NB4 (cell line): ENCODE measurements around the gene NFKBIE.

Source experiments
- DNase-seq: peaks from one replicate; pipeline ENCODE4 v3.0.0; 2010; ENCODE audit warnings: low read depth
- H3K4me3 ChIP-seq: one replicate; pipeline ENCODE4 v1.5.1; 2011; ENCODE audit warnings: mild to moderate bottlenecking, low read depth, low read length, moderate library complexity
- MYC ChIP-seq: IDR thresholded peaks from 2 replicates; pipeline ENCODE4 v1.6.1; 2011; ENCODE audit warnings: low read depth, low read length
- POLR2A ChIP-seq: IDR thresholded peaks from 2 replicates; pipeline ENCODE4 v1.6.1; 2011; ENCODE audit warnings: mild to moderate bottlenecking; ENCODE audit not compliant: insufficient read length; ENCODE audit errors: extremely low read depth
- TF ChIP-seq, protein P1 (sequence below): IDR thresholded peaks from 2 replicates; pipeline ENCODE4 v1.6.1; 2011; ENCODE audit warnings: low read depth, low read length
- TF ChIP-seq, protein P2 (sequence below): IDR thresholded peaks from one replicate; pipeline ENCODE4 v1.5.1; 2012; ENCODE audit warnings: low read depth, low read length

The NFKBIE gene

DNA sequence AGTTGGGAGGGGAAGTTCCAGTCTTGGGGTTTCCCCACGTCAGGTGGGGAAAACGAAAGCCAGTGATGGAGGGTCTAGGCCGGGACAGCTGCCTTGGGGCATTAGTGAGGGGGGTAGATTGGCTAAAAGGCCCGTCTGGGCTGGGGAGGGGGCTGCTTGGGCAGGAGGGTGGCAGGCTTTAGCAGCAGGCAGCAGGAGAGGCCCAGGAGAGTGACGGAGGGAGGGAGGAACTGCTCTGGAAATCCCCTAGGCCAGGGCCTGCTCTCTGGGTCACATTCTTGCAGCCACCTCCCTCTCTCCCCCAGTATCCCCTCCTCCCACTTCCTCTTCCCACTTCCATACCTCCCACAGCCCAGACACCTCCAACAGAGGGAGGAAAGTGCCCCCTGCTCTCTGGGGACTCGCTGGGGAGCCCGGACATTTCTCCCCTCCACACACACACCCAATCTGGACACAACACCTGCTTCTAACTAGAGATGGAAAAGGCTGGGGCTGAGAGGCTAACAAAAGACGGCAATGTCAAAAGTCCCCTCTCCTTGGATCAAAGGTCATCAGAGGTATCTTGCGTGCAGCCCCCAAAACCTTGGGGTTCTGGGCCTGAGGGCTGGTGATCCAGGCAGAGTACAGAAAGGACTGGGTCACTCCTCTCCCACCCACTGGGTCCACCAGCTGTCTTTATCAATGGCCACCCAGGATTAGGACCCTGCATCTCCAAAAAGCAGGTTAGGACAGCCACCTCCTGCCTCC lies 1.8 kb downstream of the NFKBIE start:
- peak; percentile 80 for DNase-seq
- TF ChIP-seq, protein P1, sequence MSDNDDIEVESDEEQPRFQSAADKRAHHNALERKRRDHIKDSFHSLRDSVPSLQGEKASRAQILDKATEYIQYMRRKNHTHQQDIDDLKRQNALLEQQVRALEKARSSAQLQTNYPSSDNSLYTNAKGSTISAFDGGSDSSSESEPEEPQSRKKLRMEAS = 0 out of 2 replicates have a peak, but pooled peaks have one; percentile 9
- TF ChIP-seq POLR2A (no peak), MYC (no peak)
- TF ChIP-seq, protein P2, sequence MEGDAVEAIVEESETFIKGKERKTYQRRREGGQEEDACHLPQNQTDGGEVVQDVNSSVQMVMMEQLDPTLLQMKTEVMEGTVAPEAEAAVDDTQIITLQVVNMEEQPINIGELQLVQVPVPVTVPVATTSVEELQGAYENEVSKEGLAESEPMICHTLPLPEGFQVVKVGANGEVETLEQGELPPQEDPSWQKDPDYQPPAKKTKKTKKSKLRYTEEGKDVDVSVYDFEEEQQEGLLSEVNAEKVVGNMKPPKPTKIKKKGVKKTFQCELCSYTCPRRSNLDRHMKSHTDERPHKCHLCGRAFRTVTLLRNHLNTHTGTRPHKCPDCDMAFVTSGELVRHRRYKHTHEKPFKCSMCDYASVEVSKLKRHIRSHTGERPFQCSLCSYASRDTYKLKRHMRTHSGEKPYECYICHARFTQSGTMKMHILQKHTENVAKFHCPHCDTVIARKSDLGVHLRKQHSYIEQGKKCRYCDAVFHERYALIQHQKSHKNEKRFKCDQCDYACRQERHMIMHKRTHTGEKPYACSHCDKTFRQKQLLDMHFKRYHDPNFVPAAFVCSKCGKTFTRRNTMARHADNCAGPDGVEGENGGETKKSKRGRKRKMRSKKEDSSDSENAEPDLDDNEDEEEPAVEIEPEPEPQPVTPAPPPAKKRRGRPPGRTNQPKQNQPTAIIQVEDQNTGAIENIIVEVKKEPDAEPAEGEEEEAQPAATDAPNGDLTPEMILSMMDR = no peak
- peak overlapping the region; percentile 81 for H3K4me3 ChIP-seq

DNA sequence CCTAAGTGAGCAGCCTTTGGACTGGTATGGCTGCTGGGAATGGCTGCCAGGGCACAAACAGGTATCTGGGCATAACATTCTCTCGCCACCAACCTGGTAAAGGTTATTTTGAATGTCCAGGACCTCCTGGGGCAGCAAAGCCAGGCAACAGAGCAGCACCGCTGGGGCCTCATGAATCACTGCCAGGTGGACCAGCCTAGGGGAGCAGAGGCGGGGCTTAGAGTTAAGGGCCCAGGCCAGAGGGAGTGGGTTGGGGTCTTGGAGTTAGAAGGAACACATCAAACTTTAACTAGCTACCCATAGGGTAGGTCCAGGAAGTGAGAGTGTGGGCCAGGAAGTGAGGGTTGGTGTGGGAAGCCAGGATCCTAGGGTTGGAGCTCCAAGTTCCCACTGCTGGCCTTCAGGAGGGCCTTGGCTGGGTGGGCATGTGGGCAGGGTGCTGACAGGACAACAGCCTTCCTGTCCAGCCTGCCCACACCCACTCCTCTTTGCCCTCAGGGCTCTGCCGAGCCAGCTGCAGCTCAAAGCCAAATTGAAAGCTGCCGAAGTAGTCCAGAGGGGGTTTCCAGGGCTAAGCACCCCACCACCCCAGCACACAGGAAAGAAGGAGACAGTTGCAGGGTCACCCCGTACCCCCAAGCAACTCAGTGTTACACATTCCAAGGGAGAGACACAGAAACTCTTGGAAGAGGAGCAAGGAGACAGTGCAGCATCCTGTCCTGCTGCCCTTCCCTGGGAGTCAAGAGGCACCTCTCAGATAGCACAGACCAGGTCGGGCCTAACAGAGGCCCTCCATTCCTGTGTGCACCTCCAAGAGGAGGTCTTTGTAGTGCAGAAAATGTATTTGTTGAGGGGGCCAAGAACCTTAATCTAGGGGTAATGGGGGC lies 2.6 kb downstream of the NFKBIE start:
- TF ChIP-seq, protein P1 = no peak
- TF ChIP-seq, protein P2 = no peak
- TF ChIP-seq POLR2A = no peak
- no peak for TF ChIP-seq MYC
- peak overlapping the region; percentile 81 for H3K4me3 ChIP-seq
- DNase-seq = no peak

DNA sequence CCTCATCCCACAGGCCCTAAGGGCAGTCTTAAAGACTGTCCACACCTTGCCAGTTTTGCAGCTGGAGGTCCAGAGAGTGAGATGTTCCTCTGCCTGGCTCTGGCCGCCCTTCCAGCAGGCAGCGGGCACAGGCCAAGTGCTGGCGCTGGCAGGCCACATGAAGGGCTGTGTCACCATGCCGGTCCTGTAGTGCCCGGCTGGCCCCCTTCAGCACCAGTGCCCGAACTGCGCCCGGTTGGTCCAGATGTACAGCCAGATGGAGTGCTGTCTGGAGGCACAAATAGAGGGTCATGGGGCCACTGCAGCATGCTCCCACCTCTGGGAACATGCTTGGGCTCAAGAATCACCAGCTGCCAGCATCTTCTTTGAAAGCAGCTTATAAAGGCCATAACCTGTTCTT lies 3.8 kb downstream of the NFKBIE start:
- TF ChIP-seq MYC = no peak
- no peak for DNase-seq
- no peak overlapping the region for H3K4me3 ChIP-seq

DNA sequence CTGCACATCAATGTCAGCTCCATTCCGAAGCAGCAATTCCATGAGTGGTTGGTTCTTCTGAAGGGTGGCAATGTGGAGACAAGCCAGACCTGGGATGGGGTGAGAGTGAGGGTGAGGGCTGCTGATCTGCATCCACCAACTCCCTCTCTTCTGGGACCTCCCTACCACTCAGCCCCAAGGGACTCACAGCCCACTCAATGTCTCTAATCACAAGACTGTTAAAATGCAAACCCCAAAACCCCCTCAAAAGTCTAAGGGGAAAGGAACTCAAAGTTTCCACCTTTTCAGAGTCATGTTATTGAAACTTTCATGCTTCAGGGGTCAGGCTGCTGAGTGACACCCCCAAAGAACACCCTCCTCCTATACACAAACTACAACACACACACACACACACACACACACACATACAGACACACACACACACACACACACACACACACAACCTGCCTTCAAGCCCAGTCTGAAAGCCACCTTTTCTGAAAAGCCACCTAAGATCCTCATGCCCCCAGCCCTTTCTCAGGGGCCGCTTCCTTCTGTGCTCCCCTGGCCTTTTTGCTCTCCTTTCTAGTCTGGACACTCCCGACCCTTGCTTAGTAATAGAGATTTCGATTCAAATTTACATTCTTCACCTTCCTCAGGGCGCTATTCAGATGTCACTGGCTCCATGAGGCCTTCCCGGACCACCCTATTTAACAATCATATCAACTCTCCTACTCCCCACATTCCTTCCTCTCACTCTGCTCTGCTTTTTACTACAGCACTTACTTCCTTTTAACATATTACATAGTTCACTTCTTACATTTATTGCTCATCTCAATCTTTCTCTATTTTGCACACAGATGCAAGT lies 4.7 kb downstream of the NFKBIE start:
- DNase-seq = peak; percentile 5
- no peak overlapping the region for H3K4me3 ChIP-seq
- TF ChIP-seq POLR2A (no peak), MYC (no peak)
- TF ChIP-seq, protein P2 = no peak
- TF ChIP-seq, protein P1 = no peak

DNA sequence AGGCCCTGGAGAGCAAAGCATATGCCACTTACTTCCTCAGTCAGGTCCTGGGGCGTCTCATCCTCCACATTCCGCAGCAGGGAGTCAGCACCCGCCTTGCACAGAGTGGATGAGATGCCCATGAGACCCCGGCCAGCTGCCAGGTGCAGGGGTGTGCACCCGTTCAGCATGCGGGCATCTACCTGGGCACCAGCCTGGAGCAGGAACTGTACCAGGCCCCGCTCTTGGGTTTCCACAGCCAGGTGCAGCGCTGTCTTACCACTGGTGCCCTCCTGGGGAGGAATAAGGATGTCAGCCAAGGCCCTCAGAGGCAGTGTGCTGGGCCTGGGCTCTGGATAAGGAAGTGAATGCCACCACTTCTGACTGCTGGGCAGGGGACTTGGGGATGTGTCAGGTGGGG lies 5.3 kb downstream of the NFKBIE start:
- no peak overlapping the region for H3K4me3 ChIP-seq
- no peak for DNase-seq
- TF ChIP-seq POLR2A (no peak), MYC (no peak)
- TF ChIP-seq, protein P1 = no peak
- TF ChIP-seq, protein P2 = no peak

DNA sequence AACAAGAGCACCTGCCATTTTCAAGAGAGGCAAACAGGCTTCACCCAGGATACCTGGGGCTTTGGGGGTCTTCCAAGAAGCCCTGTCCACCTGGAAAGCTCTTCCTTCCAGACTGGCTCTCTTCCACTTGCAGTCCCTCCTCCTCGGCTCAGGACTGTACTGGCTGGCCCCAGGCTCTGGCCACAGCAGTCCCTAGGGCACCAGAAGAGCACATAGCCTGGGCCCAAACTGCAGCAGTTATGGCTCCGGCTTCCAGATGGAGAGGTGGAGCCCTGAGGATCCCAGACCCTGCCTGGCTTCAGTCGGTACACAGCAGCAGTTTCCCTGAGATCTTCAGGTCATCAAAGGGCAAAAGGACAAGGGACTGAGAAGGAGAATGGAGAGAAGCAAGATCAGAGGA lies 6.4 kb downstream of the NFKBIE start:
- DNase-seq = no peak
- no peak overlapping the region for H3K4me3 ChIP-seq
- TF ChIP-seq, protein P2 = no peak
- TF ChIP-seq POLR2A (no peak), MYC (no peak)
- TF ChIP-seq, protein P1 = no peak
